Muscle layer of colon (tissue), 2 donors: ENCODE data around the gene WNT2.
"Not testable (repeated sequence)": the region's sequence is repeated elsewhere in the genome, so short reads cannot be mapped to it uniquely, and the experiment has no call there.

Experiments used
- H3K27ac ChIP-seq: one replicate; pipeline ENCODE4 v1.7.0; 2013; ENCODE audit warnings: low read depth, mild to moderate bottlenecking, low read length, moderate library complexity
- H3K27me3 ChIP-seq, 2 donors: one replicate each; pipeline ENCODE4 v1.7.0; 2013; ENCODE audit warnings: low read length in 2 of 2, mild to moderate bottlenecking in 2 of 2; ENCODE audit not compliant: insufficient read depth in 2 of 2, control insufficient read depth in 1 of 2
- H3K36me3 ChIP-seq: one replicate; pipeline ENCODE4 v1.7.0; 2013; ENCODE audit warnings: mild to moderate bottlenecking, low read length; ENCODE audit not compliant: insufficient read depth
- H3K4me1 ChIP-seq: one replicate; pipeline ENCODE4 v1.7.0; 2013; ENCODE audit warnings: mild to moderate bottlenecking, low read length; ENCODE audit not compliant: insufficient read depth
- H3K4me3 ChIP-seq, 2 donors: one replicate each; pipeline ENCODE4 v1.7.0; 2013; ENCODE audit warnings: low read length in 2 of 2, low read depth in 1 of 2, mild to moderate bottlenecking in 1 of 2, moderate library complexity in 1 of 2
- H3K9ac ChIP-seq: one replicate; pipeline ENCODE4 v1.7.0; 2013; ENCODE audit warnings: low read length
- H3K9me3 ChIP-seq: one replicate; pipeline ENCODE4 v1.7.0; 2013; ENCODE audit warnings: mild to moderate bottlenecking, low read length
- donor health status: abdominal sarcoma.
- donor health status: Adenocarcinoma of cecum.

Gene WNT2

DNA sequence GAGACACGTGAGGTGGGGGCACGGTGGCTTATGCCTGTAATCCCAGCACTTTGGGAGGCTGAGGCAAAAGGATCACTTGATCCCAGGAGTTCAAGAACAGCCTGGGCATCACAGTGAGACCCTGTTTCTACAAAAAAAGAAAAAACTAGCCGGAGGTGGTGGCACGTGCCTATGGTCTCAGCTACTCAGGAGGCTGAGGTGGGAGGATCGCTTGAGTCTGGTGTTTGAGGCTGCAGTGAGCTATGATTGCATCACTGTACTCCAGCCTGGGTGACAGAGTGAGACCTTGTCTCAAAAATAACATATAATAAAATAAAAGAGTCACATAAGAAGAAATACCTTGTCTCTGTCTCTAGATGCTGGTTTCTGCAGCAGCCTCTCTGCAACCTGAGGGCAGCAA lies 22.4 kb downstream of the WNT2 start:
- not testable (repeated sequence) for H3K4me1 ChIP-seq, H3K9me3 ChIP-seq

GRCh38 chr7:117297606-117298005 lies 25.3 kb downstream of the WNT2 start:
- no peaks in the 10 kb centered on the region for H3K4me1 ChIP-seq

More for the DNA sequence above, 22.4 kb downstream of the WNT2 start:
- H3K36me3 ChIP-seq, H3K4me3 ChIP-seq, H3K27me3 ChIP-seq, H3K27ac ChIP-seq, H3K9ac ChIP-seq: not testable (repeated sequence)

GRCh38 chr7:117296066-117296465 lies 26.8 kb downstream of the WNT2 start:
- H3K27me3 ChIP-seq = no peaks in the 10 kb centered on the region

More at GRCh38 chr7:117297606-117298005, 25.3 kb downstream of the WNT2 start:
- Histone ChIP-seq H3K27ac (no peak overlapping the region), H3K9ac (no peak overlapping the region), H3K27me3 (no peaks in the 10 kb centered on the region), H3K9me3 (no peaks in the 10 kb centered on the region), H3K4me3 (no peak overlapping the region), H3K36me3 (no peaks in the 10 kb centered on the region)

DNA sequence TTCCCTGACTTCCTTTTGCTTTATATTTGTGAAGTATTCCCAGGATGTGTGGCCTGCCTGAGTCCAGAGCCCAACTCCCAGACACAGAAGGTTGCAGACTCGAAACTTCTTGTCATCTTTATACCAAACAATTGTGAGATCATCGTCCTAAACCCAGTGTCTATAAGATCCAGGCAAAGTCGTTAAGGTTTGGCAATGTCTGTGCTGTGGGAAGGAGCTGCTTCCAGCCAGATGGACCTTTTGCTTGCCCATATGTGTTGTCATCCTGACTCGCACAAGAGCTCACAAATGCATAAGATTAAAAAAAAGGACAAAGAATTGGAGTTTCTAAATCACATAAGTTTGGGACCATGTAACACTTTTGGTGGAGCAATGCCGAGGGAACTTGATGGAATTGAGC lies 37.0 kb downstream of the WNT2 start:
- Histone ChIP-seq H3K27ac (no peak overlapping the region), H3K4me1 (no peaks in the 10 kb centered on the region), H3K4me3 (no peak overlapping the region), H3K9me3 (no peaks in the 10 kb centered on the region), H3K9ac (no peak overlapping the region), H3K36me3 (no peaks in the 10 kb centered on the region), H3K27me3 (no peaks in the 10 kb centered on the region)

More at GRCh38 chr7:117296066-117296465, 26.8 kb downstream of the WNT2 start:
- Histone ChIP-seq H3K36me3 (no peaks in the 10 kb centered on the region), H3K9ac (no peak overlapping the region), H3K4me1 (no peaks in the 10 kb centered on the region), H3K9me3 (no peaks in the 10 kb centered on the region), H3K27ac (no peak overlapping the region), H3K4me3 (no peak overlapping the region)

DNA sequence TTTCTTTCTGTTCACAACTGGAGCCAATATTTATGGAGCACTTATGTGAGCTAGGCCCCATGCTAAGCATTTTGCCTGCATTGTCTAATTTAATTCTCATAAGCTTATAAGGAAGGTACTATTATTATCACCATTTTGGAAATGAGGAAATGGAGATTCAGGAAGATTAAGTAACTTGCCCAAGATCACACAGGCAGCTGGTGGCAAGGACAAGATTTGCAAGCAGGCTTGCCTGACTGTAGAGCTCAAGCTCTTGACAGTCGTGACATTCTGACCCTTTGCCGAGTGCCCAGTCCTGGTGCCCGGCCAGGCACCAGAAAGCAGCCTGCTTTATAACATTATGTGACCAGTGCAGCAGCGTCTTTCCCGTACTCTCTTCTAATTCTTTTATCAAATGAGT lies 38.2 kb downstream of the WNT2 start:
- no peak overlapping the region for H3K27ac ChIP-seq
- H3K27me3 ChIP-seq = no peaks in the 10 kb centered on the region

GRCh38 chr7:117283779-117284178 lies 39.1 kb downstream of the WNT2 start:
- no peaks in the 10 kb centered on the region for H3K4me1 ChIP-seq
- no peak overlapping the region for H3K9ac ChIP-seq
- no peaks in the 10 kb centered on the region for H3K9me3 ChIP-seq
- no peaks in the 10 kb centered on the region for H3K27me3 ChIP-seq
- no peaks in the 10 kb centered on the region for H3K36me3 ChIP-seq
- no peak overlapping the region for H3K4me3 ChIP-seq
- H3K27ac ChIP-seq = no peak overlapping the region

More for the DNA sequence above, 38.2 kb downstream of the WNT2 start:
- H3K9ac ChIP-seq = no peak overlapping the region
- no peaks in the 10 kb centered on the region for H3K36me3 ChIP-seq
- no peaks in the 10 kb centered on the region for H3K4me1 ChIP-seq
- H3K4me3 ChIP-seq = no peak overlapping the region
- H3K9me3 ChIP-seq = no peaks in the 10 kb centered on the region

GRCh38 chr7:117283371-117283770 lies 39.5 kb downstream of the WNT2 start:
- Histone ChIP-seq H3K27ac (no peak overlapping the region), H3K4me3 (no peak overlapping the region), H3K9me3 (no peaks in the 10 kb centered on the region), H3K9ac (no peak overlapping the region), H3K4me1 (no peaks in the 10 kb centered on the region), H3K36me3 (no peaks in the 10 kb centered on the region), H3K27me3 (no peaks in the 10 kb centered on the region)

DNA sequence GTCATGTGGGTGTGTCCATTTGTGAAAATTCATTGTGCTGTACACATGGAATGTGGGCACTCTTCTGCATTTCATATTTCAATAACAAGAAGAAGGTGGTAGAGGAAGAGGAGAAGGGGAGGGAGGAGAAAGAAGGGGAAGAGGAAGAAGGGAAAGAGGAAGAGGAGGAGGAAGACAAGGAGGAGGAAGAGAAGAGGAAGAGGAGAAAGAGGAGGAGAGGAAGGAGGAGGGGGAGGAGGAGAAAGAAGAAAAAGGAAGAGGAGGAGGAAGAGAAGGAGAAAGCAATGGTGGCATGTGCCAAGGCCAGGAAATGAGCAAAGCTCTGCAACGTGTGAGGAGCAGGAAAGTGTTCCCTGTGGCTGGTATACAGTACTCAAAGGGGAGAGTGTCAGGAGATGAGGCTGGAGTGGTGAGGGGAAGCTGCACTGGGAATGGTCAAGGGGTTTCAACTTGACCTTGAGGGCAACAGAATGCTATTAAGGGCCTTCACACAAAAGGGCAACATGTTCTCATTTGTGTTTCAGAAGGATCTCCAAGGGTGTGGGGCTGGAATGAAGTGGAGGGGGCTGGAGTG lies 40.5 kb downstream of the WNT2 start:
- H3K9ac ChIP-seq = no peak overlapping the region
- H3K36me3 ChIP-seq = no peaks in the 10 kb centered on the region
- H3K4me3 ChIP-seq = no peak overlapping the region
- H3K9me3 ChIP-seq = no peaks in the 10 kb centered on the region
- H3K27ac ChIP-seq = no peak overlapping the region
- no peaks in the 10 kb centered on the region for H3K27me3 ChIP-seq
- no peaks in the 10 kb centered on the region for H3K4me1 ChIP-seq

- no peak overlapping the region for H3K27ac ChIP-seq
- no peak overlapping the region for H3K9ac ChIP-seq
- H3K4me1 ChIP-seq = no peaks in the 10 kb centered on the region
- H3K27me3 ChIP-seq = no peaks in the 10 kb centered on the region
- no peak overlapping the region for H3K4me3 ChIP-seq
- no peaks in the 10 kb centered on the region for H3K36me3 ChIP-seq
- H3K9me3 ChIP-seq = no peaks in the 10 kb centered on the region
These were observed 41.3 kb downstream of the WNT2 start for GRCh38 chr7:117281562-117281961.

- H3K9ac ChIP-seq = no peak overlapping the region
- H3K27ac ChIP-seq = no peak overlapping the region
- H3K4me3 ChIP-seq = no peak overlapping the region
- no peaks in the 10 kb centered on the region for H3K4me1 ChIP-seq
- H3K9me3 ChIP-seq = no peaks in the 10 kb centered on the region
- H3K36me3 ChIP-seq = no peaks in the 10 kb centered on the region
- no peaks in the 10 kb centered on the region for H3K27me3 ChIP-seq
These were observed 42.8 kb downstream of the WNT2 start for GRCh38 chr7:117279931-117280557.

DNA sequence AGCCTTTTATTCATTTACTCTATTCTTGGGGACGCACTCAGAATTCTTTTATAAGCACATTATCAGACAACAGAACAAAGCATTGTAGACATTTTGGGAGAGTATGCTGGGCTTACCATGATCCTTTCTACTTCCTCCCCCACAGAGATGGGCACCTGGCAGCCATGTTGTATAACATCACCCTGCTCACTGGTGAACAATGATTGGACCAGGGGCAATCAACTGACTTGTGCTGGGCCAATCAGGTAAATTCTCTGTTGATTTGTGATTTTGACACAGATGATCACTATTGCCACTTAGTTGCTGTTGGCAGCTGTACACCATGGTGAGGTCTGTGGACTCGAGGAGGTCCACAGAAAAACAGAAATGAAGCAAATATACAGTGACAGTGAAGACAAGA lies 43.7 kb downstream of the WNT2 start:
- Histone ChIP-seq H3K27me3 (no peaks in the 10 kb centered on the region), H3K4me1 (no peaks in the 10 kb centered on the region), H3K36me3 (no peaks in the 10 kb centered on the region), H3K9ac (no peak overlapping the region), H3K9me3 (no peaks in the 10 kb centered on the region), H3K27ac (no peak overlapping the region), H3K4me3 (no peak overlapping the region)

DNA sequence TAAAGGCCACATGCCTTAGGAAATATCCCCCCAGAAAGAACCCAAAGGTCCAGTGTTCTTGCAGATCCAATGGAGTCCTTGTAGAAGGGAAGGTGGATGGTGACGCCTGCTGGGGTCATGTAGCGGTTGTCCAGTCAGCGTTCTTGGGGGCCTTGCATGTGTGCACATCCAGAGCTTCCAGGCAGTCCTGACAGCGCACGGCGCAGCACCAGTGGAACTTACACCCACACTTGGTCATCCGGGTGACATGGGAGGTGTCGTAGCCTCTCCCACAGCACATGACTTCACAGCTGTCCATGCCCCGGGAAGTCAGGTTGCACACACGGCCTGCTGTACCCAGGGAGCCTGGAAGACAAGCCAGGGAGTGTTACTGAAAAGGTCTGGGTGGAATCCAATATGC lies 44.8 kb downstream of the WNT2 start:
- H3K27me3 ChIP-seq = no peaks in the 10 kb centered on the region
- no peaks in the 10 kb centered on the region for H3K36me3 ChIP-seq
- no peak overlapping the region for H3K9ac ChIP-seq
- H3K4me3 ChIP-seq = no peak overlapping the region
- H3K4me1 ChIP-seq = no peaks in the 10 kb centered on the region
- H3K9me3 ChIP-seq = no peaks in the 10 kb centered on the region
- H3K27ac ChIP-seq = no peak overlapping the region
